Neural cell (in vitro differentiated cells): Measurements from ENCODE around the gene CTDP1. TPM values are rescaled to one million over a fixed set of nuclear protein-coding genes. Genes with fewer than 3 reads are reported as not detected.

ENCODE experiments used
- H2AFZ ChIP-seq: fragments of 200-600, 300-800 bp; sonication (generic), shearing (Covaris generic); 2 replicates; pipeline ENCODE4 v1.6.0; 2014; ENCODE audit warnings: low read depth, mild to moderate bottlenecking, antibody characterized with exemption, low read length, moderate library complexity
- H3F3A ChIP-seq: fragments of 200-600 bp; shearing (Covaris generic); 2 replicates; pipeline ENCODE4 v1.6.1; 2016; ENCODE audit warnings: mild to moderate bottlenecking, moderate library complexity, mixed read lengths, antibody characterized with exemption, low read length; ENCODE audit not compliant: insufficient read depth, poor library complexity, severe bottlenecking
- H3K27ac ChIP-seq: fragments of 200-600, 300-800 bp; sonication (generic), shearing (Covaris generic); 2 replicates; pipeline ENCODE4 v1.5.1; 2014; ENCODE audit warnings: mild to moderate bottlenecking, low read length, moderate library complexity
- H3K27me3 ChIP-seq: fragments of 300-800, 200-600 bp; sonication (generic), shearing (Covaris generic); 2 replicates; pipeline ENCODE4 v1.6.0; 2014; ENCODE audit warnings: mild to moderate bottlenecking, low read depth, low read length, moderate library complexity; ENCODE audit not compliant: insufficient read depth
- H3K36me3 ChIP-seq: fragments of 300-800, 200-600 bp; sonication (generic), shearing (Covaris generic); 2 replicates; pipeline ENCODE4 v1.5.1; 2014; ENCODE audit warnings: mild to moderate bottlenecking, antibody characterized with exemption, low read length, moderate library complexity; ENCODE audit not compliant: insufficient read depth
- H3K4me2 ChIP-seq: fragments of 300-800, 200-600 bp; sonication (generic), shearing (Covaris generic); 2 replicates; pipeline ENCODE4 v1.6.0; 2014; ENCODE audit warnings: mild to moderate bottlenecking, low read length
- H3K4me3 ChIP-seq: fragments of 300-800, 200-600 bp; sonication (generic), shearing (Covaris generic); 2 replicates; pipeline ENCODE4 v1.5.1; 2014; ENCODE audit warnings: mild to moderate bottlenecking, low read length, moderate library complexity
- H3K79me2 ChIP-seq: fragments of 200-600 bp; shearing (Covaris generic); replicated peaks from 2 replicates; pipeline ENCODE4 v1.6.0; 2014; ENCODE audit warnings: mild to moderate bottlenecking, low read length, moderate library complexity; ENCODE audit not compliant: insufficient read depth
- H3K9ac ChIP-seq: fragments of 300-800, 200-600 bp; sonication (generic), shearing (Covaris generic); 2 replicates; pipeline ENCODE4 v1.6.1; 2016; ENCODE audit warnings: mild to moderate bottlenecking, low read length, mixed read lengths
- H3K9me2 ChIP-seq: fragments of 200-600 bp; shearing (Covaris generic); 2 replicates; pipeline ENCODE4 v1.6.1; 2016; ENCODE audit warnings: mild to moderate bottlenecking, low read length, mixed read lengths; ENCODE audit not compliant: insufficient read depth
- H3K9me3 ChIP-seq: fragments of 200-600, 300-800 bp; sonication (generic), shearing (Covaris generic); 2 replicates; pipeline ENCODE4 v1.6.1; 2016; ENCODE audit warnings: mild to moderate bottlenecking, mixed run types, low read length, moderate library complexity, mixed read lengths
- H4K20me1 ChIP-seq: fragments of 200-600 bp; shearing (Covaris generic); 2 replicates; pipeline ENCODE4 v1.6.1; 2016; ENCODE audit warnings: mild to moderate bottlenecking, mixed run types; ENCODE audit not compliant: insufficient read depth
- CTCF ChIP-seq: fragments of 450-650 bp; IDR thresholded peaks from 2 replicates; pipeline ENCODE4 v1.5.1; 2014; ENCODE audit warnings: antibody characterized with exemption, mild to moderate bottlenecking, moderate library complexity; ENCODE audit not compliant: poor library complexity, severe bottlenecking
- EP300 ChIP-seq: fragments of 450-650 bp; conservative IDR thresholded peaks from 2 replicates; pipeline ENCODE4 v1.6.1; 2014; ENCODE audit warnings: antibody characterized with exemption, mild to moderate bottlenecking, moderate library complexity; ENCODE audit not compliant: poor library complexity, severe bottlenecking
- EZH2 ChIP-seq: fragments of 200-600, 300-800 bp; shearing (Covaris generic), sonication (generic); IDR thresholded peaks from 2 replicates; pipeline ENCODE4 v1.6.1; 2014; ENCODE audit warnings: antibody characterized with exemption, low read length, borderline replicate concordance, mild to moderate bottlenecking; ENCODE audit not compliant: insufficient read depth, poor library complexity, severe bottlenecking
- MXI1 ChIP-seq: fragments of 450-650 bp; conservative IDR thresholded peaks from 2 replicates; pipeline ENCODE4 v1.6.1; 2014; ENCODE audit warnings: antibody characterized with exemption, mild to moderate bottlenecking; ENCODE audit not compliant: poor library complexity, severe bottlenecking
- POLR2AphosphoS5 ChIP-seq: IDR thresholded peaks from 2 replicates; pipeline ENCODE4 v1.6.1; 2012
- RAD21 ChIP-seq: fragments of 450-650 bp; conservative IDR thresholded peaks from 2 replicates; pipeline ENCODE4 v1.6.1; 2014; ENCODE audit warnings: antibody characterized with exemption, mild to moderate bottlenecking, moderate library complexity
- REST ChIP-seq: IDR thresholded peaks from 2 replicates; pipeline ENCODE4 v1.6.1; 2012; ENCODE audit warnings: borderline replicate concordance
- SMC3 ChIP-seq: fragments of 450-650 bp; conservative IDR thresholded peaks from 2 replicates; pipeline ENCODE4 v1.6.1; 2014; ENCODE audit warnings: antibody characterized with exemption, mild to moderate bottlenecking, moderate library complexity; ENCODE audit not compliant: poor library complexity
- TAF1 ChIP-seq: IDR thresholded peaks from 2 replicates; pipeline ENCODE4 v1.6.1; 2012; ENCODE audit warnings: low read depth
- polyA plus RNA-seq: library from polyadenylated mRNA; depleted of rRNA; stranded (reverse); fragments of >200 nt; gene quantifications from 2 replicates; pipeline ENCODE4 v1.2.3, GENCODE V29; 2014

CTDP1 gene
- polyA plus RNA-seq, 1 donor from 2014 or later, result 22.3 TPM

GRCh38 chr18:79681484-79682387 is 2.1 kb downstream of the CTDP1 start:
- Histone ChIP-seq H3K9ac (no peak overlapping the region), H2AFZ (no peak overlapping the region), H3K36me3 (no peaks in the 10 kb centered on the region), H4K20me1 (no peaks in the 10 kb centered on the region), H3K79me2 (peaks cover 39% of the 10 kb centered on the region), H3K27ac (no peak overlapping the region), H3K9me2 (no peaks in the 10 kb centered on the region), H3K4me3 (peak overlapping the region; percentile 97), H3K4me2 (no peak overlapping the region), H3K9me3 (peaks cover 3% of the 10 kb centered on the region), H3K27me3 (no peaks in the 10 kb centered on the region), H3F3A (no peaks in the 10 kb centered on the region)
- TF ChIP-seq MXI1 (no peak), TAF1 (no peak), EZH2 (no peak), CTCF (no peak), RAD21 (no peak), POLR2AphosphoS5 (no peak), SMC3 (no peak), EP300 (no peak), REST (no peak)

- no peak overlapping the region for H2AFZ ChIP-seq
- H3K27ac ChIP-seq, result no peak overlapping the region
- H3K9me2 ChIP-seq, result no peaks in the 10 kb centered on the region
- no peak overlapping the region for H3K9ac ChIP-seq
- H3K4me3 ChIP-seq, result no peak overlapping the region
- H3K79me2 ChIP-seq, result peaks cover 39% of the 10 kb centered on the region
- H3K9me3 ChIP-seq, result peaks cover 3% of the 10 kb centered on the region
- no peak for TF ChIP-seq TAF1
- no peak for TF ChIP-seq RAD21
- H3K27me3 ChIP-seq, result no peaks in the 10 kb centered on the region
- H3K4me2 ChIP-seq, result no peak overlapping the region
- no peaks in the 10 kb centered on the region for H3F3A ChIP-seq
- H3K36me3 ChIP-seq, result no peaks in the 10 kb centered on the region
- no peaks in the 10 kb centered on the region for H4K20me1 ChIP-seq
These were observed 2.9 kb downstream of the CTDP1 start for GRCh38 chr18:79682481-79682880.
